ENCODE results near the gene PPP2R1A.

PPP2R1A gene

DNA sequence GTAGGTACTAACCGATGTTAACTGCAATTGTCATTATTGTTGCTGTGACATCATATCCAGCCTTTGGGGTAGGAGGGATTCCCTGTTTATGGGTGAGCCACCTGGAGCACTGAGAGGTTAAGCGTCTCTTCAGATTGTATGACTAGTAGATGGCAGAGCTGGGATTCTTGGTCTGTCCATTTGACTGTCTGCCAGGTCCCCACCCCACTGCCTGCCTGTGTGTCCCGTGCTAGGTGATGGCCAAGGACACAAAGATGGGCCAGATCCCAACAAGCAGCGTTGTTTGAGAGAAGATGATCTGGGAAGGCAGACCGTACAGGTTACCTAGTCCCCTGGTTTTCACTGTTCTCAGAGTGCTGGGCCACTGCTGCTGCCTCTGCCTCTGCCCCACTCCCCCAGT lies 16.6 kb downstream of the PPP2R1A start:
- DNase-seq, result no peak

DNA sequence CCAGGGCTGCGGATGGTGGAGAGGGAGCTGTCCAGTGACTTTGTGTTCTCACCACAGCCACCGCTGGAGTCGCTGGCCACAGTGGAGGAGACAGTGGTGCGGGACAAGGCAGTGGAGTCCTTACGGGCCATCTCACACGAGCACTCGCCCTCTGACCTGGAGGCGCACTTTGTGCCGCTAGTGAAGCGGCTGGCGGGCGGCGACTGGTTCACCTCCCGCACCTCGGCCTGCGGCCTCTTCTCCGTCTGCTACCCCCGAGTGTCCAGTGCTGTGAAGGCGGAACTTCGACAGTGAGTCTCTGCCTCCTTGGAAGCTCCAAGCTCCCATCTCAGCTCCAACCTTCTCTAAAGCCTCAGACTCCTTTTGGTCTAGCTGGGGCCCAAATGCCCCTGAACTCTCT lies 21.4 kb downstream of the PPP2R1A start:
- no peak for DNase-seq

DNA sequence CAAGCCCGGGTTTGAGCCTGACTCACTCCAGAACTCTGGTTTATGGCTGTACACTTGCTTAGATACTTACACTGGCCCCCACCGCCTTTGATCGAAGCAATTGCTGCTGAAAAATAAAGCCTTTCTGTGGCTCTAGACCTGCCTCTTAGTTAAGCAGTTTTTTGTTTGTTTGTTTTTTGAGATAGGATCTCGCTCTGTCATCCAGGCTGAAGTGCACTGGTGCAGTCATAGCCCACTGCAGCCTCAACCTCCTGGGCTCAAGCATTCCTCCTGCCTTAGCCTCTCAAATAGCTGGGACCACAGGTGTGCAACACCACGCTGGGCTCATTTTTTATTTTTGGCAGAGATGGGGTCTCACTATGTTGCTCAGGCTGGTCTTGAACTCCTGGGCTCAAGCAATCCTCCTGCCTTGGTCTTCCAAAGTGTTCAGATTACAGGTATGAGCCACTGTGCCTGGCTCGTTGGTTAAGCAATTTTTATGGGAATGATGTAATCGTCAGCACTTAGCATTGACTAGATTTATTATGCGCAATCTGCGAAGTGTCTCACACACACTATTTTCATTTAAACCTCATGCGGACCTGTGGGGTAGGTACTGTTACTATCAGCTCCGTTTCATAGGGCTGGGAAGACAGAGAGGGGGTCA lies 22.2 kb downstream of the PPP2R1A start:
- DNase-seq, result no peak

DNA sequence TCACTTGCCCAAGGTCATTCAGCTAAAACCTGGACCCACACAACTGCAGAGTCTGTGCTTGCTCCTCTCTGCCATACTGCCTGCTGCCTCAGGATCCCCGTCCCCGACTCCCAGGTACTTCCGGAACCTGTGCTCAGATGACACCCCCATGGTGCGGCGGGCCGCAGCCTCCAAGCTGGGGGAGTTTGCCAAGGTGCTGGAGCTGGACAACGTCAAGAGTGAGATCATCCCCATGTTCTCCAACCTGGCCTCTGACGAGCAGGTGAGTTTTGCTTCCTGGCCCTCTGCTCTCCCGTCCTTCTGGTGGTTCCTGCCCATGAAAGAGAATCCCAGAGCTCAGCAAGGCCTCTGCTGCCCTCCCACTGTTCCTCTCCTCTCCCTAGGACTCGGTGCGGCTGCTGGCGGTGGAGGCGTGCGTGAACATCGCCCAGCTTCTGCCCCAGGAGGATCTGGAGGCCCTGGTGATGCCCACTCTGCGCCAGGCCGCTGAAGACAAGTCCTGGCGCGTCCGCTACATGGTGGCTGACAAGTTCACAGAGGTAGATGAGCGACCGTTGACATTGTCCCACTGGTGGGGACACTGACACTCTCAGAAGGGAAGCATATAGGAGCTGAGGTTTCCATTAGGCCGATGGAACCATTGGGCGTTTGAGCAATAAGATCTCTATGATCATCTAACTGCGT lies 22.9 kb downstream of the PPP2R1A start:
- no peak for DNase-seq

DNA sequence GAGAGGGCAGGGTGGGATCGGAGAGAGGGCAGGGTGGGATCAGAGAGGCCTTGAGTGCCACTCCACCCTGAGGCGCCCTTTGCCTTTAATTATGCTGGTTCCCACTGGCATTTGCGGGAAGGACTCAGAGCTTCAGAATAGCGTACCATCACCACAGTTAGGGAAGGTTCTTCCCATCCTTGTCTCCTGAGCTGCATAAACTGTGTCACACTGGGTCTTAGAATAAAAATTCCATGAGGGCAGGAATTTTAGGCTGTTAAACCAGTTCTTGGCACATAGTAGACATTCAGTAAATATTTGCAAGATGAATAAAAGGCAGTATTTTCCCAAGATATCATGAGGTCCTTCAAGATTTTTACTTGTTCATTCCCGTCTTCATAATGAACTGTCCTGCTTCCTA lies 24.4 kb downstream of the PPP2R1A start:
- no peak for DNase-seq

DNA sequence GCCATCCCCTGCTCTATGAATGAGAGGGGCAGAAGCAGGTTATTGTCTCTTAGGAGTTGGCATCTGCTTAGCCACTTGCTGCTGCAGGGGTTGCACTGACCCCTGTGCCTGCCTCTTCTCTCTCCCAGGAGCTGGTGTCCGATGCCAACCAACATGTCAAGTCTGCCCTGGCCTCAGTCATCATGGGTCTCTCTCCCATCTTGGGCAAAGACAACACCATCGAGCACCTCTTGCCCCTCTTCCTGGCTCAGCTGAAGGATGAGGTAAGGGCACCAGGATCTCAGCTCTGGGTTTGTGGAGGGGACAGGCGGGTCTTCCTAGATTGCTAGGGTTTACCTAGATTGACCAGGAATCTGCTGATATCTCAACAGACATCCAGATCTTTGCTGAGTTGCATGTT lies 26.5 kb downstream of the PPP2R1A start:
- no peak for DNase-seq

DNA sequence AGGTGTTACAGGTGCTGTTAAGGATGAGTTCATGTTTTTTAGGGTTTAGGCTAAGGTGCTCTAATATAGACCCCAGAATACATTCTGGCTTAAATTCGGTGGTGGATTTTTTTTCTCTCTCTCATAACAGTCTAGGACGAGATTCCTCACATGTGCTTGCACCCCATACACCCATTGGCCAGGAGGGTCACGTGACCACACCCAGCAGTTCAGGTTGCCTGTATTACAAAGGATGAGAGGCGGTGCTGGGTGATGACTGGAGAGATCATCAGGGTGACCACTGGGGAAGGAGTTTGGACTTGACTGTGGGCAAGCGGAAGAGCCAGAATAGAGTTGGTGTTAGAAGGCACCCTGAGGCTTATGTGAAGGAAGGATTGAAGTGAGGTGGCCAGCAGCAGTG lies 27.7 kb downstream of the PPP2R1A start:
- DNase-seq, result no peak

DNA sequence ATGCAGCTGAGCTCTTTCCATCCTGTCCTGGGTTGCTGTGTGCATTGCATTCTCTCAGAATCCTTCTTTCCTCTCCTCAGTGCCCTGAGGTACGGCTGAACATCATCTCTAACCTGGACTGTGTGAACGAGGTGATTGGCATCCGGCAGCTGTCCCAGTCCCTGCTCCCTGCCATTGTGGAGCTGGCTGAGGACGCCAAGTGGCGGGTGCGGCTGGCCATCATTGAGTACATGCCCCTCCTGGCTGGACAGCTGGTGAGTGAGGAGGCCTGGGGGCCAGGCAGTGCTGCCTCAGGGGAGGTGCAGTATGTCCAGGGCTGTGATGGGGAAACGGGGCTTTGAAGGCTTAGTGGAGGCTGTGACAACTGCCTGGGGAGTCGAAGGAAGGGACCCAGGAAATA lies 29.8 kb downstream of the PPP2R1A start:
- DNase-seq, result no peak

DNA sequence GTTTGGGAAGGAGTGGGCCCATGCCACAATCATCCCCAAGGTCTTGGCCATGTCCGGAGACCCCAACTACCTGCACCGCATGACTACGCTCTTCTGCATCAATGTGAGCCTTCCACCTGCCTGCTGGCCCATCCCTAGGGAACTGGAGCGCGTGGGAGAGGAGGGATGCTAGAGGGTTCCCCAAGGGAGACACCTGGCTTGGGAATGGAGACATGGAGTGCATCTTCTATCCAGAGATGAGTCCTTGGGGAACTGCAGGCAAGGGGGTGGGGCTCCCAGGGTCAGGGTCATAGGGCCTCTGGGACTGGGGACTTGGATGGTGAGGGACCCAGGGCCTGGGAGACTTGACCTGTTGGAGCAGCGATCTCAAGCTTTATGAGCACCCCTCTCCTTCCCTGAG lies 31.2 kb downstream of the PPP2R1A start:
- no peak for DNase-seq

DNA sequence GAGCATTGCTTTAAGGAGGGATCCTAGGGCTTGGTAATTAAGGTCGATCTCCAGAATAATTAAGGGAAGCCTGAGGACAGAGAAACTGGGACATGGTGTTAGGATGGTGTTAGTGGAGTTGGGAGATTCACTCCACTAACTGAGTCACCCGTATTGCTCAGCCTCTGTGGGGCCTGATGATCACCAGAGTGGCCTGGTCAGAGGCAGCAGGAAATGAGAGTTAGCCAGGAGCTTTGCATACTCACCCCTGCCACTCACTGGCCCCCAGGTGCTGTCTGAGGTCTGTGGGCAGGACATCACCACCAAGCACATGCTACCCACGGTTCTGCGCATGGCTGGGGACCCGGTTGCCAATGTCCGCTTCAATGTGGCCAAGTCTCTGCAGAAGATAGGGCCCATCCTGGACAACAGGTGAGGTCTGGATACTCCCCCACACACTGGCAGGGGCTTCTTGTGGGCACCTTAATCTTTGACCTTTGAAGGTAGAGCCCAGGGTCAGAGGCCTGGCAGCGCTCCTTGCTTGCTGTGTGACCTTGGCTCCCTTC lies 32.1 kb downstream of the PPP2R1A start:
- DNase-seq, result no peak

DNA sequence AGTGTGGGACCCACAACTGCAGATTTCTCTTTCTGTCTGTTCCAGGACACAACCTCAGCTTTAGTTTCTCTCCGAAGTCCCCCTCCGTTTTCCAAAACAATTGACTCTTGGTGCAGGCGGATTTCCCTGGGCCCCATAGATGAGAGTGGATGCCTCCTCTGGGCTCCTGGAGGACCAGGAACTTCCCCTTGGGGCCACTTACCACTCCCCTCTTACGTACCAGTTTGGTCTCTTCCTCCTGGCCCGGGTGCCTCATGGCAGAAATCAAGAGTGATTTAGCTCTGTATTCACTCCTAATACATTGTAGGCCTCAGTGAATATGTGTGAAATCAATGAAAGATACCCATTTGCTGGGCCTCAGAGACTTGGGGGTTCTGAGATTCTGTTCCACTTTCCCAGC lies 34.4 kb downstream of the PPP2R1A start:
- no peak for DNase-seq

DNA sequence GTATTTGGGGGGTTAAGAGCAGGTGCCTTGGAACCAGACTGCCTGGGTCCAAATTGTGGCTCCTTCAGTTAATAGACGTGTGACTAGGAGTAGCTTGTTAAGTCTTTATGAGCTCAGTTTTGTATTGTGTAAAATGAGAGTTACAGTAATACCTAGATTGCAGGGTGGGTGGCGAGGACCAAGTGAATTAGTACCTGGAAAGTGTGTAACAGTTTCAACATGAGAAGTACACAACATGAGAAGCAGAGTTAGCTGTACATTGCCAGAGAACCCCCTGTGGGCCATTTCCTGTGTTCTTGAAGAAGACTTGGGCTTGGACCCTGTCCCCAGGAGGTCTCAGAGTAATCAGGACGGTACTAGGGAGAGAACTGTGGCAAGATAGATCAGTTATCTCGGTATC lies 36.8 kb downstream of the PPP2R1A start:
- no peak for DNase-seq

DNA sequence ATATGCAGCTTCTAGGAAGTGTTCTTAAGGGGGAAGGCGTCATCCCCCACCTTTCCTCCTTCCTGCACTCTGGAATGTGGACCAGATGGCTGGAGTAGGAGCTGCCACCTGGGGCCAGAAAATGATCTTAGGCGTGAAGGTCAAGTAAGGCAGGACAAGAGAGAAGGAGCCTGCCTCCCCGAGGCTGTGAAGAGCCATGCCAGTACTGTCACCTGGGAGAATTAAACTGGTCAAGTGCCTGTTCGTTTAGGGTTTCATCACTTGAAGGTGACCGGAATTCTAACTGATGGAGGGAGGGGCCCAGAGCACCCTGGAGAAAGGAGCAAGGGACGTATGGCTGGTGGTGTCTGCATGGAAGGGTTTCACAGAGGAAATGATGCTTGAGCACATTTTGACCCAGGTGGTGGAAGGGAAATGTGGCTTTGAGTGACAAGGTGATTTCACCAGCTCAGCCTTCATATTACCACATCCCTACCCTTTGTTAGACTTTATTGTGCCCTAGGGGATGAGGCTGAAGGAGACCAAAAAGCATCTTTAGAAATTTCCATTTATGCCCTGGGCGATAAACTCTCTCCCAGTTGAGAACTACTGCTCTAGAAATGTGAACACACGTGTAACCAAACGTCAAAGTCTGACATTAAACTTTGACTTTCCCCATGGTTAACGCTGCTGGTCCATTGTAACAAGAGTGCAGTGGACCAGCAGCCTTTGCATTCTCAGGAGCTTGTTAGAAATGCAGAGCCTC lies 37.5 kb downstream of the PPP2R1A start:
- no peak for DNase-seq

DNA sequence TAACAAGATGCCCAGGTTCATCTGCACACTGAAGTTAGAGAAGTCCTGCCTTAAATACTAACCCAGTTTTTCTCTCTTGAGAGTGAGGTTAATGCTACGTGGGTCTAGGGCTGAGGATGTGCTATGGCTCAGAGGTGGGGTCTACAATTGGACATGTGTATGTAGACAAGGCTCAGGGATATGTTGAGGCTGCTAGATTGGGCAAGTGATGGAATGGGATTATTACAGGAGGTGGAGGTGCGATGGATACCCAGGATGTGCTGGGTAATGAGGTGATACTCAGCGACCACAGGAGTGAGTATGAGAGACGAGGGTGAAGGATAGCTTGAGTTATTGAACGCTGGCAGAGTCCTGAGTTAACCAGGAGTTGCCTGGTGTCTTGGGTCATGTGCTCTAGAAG lies 38.1 kb downstream of the PPP2R1A start:
- DNase-seq, result no peak

DNA sequence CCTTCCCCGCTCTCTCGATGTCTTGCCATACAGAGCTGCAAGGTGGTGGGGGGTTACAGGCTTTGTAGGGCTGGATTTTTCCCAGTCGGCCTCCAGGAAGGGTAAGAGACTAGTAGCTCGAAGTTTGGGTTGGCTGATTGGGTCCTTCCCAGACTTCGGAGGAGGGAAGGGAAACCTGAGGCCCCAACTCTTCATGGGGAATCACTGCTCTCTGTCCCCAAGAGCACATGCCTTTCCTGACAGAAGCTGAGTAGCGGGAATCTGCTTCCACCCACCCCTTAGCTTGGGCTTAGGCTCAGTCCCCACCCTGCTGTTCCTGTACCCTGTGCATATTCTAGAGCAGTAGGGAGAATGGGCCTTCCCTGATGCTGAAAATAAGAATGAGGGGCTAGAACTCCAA lies 39.7 kb downstream of the PPP2R1A start:
- DNase-seq, result no peak

DNA sequence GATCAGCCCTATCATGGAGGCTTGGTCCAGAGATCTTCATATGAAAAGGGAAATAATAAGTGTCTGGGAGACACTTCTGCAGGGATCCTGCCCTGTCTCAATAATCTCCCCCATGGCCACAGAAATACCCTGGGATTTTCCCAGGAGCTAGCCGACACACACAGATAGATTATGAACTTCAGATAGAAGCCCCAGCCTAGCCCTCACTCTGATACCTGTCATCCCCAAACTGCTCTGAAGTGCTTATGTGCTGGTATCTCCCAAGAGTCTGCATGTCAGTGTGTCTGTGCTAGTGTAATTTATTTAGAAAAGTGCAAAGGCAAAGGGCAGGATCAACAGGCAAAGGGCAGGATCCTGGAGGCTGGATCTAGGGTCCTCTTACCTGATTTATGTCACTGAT lies 40.8 kb downstream of the PPP2R1A start:
- DNase-seq, result no peak

DNA sequence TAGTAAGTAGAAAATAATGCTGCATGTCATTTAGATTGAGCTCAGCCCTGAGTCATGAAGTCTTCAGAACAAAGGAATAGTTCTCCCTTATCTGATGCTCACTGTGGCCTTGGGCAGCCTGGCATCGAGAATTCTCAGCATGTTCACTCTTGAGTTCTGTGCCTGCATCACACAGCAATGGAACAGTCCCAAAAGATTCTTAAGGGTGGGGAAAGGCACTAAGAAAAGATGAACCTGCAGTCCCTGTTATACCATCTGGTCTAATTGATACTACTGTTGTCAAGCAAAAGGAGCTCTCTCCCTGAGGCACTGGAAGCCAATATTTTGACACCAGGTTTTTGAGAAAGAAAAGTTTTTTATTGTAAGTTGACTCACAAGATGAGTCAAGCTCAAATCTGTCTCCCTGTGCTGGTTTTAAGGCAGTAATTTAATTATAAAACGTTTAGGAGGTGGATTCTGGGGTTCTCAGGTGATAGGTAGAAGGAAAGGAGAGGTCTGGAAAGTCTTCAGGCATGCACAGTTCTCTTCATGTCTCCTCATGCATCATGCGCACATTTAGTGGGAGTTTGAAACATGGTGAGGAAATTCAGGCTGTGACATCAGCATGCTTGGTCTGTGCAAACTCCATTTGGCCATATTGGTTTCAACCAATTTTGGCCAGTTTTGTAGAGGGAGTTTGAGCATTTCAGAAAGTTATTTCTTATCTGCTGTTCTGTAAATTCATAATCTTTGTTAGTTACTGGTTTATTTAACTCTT lies 41.5 kb downstream of the PPP2R1A start:
- no peak for DNase-seq

DNA sequence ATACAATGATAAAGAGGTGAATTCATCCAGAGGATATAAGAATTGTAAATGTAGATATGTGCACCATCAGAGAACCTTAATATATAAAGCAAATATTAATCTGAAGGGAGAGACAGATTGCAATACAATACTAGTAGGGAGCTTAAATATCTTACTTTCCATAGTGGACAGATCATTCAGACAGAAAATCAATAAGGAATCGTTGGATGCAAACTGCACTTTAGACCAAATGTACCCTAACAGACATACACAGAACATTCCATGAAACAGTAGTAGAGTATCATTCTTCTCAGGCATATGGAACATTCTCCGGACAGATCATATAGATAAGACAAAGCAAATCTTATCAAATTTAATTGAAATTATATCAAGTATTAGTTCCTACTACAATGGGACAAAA lies 44.6 kb downstream of the PPP2R1A start:
- DNase-seq, result no peak

DNA sequence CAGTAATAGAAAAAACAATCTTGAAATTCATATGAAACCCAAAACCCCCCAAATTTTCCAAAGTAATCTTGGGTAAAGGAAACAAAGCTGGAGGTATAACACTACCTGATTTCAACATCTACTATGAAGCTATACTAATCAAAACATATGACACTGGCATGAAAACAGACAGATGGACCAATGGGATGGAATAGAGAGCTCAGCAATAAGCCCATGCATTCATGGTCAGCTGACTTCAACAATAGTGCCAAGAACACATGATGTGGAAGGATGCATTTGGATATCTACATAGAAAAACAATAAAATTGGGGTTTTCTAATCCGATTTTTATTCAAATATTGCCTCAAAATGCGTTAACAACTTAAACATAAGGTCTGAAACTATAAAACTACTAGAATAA lies 47.3 kb downstream of the PPP2R1A start:
- DNase-seq, result no peak

DNA sequence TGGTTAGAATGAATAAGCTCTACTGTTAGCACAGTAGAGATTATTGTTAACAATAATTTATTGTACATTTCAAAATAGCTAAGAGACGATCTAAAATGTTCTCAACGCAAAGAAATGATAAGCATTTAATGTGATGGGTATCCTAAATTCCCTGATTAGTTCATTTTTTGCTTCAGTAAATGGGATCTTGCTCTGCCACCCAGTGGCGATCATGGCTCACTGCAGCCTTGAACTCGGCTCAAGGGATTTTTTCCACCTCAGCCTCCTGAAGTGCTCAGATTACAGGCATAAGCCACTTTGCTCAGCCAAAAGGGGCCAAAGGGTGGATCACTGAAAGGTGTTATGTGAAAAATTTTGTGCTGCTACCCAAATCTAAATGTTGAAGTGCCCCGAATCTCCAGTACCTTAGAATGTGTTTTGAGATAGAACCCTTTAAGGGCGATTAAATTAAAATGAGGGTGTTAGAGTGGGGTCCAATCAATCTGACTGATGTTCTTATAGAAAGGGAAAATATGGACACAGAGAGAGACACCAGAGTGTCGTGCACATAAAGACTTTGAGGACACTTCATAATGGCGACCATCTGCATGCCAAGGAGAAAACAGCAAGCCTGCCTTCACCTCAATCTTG lies 48.0 kb downstream of the PPP2R1A start:
- DNase-seq, result peak; percentile 33

DNA sequence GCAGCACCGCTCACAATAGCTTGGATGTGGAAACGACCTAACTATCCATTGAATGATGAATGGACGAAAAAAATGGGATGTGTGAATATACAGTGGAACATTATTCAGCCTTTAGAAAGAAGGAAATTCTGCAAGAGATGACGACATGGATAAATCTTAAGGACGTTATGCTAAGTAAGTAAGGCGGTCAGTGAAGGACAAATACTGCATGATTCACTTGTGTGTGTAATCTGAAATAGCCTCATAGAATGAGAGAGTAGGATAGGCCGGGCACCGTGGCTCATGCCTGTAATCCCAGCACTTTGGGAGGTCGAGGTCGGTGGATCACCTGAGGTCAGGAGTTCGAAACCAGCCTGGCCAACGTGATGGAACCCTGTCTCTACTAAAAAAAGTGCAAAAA lies 54.2 kb downstream of the PPP2R1A start:
- no peak for DNase-seq

DNA sequence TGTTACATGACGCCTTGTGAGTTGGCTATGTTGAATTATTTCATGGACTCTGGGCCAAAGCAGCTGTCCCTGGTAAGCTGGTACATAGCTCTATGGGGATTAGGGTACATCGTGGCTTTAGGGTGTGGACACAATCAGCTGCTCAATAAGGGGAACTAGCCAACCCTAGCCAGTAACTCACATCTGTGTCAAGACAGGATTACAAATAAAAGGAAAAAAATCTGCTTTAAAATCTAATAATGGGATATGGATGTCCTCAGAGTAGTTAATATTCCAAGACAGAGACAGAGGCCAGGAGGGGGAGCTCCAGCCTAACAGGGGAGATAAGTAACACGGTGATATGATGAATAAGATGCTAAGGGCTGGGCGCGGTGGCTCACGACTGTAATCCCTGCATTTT lies 58.4 kb downstream of the PPP2R1A start:
- no peak for DNase-seq

DNA sequence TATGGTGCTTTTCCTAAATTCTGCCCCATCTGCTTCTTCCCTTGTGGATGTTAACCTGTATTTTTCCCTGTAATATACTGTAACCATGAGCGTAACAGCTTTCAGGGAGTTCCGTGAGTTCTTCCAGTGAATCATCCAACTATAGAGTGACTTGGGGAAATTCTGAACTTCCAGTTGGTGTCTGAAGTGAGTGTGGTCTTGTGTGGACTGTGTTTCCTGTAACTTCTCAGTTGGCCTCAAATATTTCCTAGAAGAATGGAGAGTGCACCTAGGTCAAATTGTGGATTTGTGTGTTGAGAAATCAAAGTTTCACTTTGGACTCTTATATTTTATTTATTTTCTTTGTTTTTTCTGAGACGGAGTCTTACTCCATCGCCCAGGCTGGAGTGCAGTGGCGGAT lies 68.6 kb downstream of the PPP2R1A start:
- no peak for DNase-seq
